Urinary bladder (tissue), 4 donors: ENCODE data around the gene CSPG5. TPM values are rescaled to one million over a fixed set of nuclear protein-coding genes. Genes with fewer than 3 reads are reported as not detected.

Experiments
- DNase-seq: peaks from one replicate; pipeline ENCODE4 v3.0.0-alpha.2; 2015; ENCODE audit errors: extremely low spot score
- H3K27ac ChIP-seq: one replicate; pipeline ENCODE4 v1.5.1; 2013; ENCODE audit warnings: low read depth, mild to moderate bottlenecking, moderate library complexity
- H3K36me3 ChIP-seq: one replicate; pipeline ENCODE4 v1.6.1; 2013; ENCODE audit warnings: mild to moderate bottlenecking, moderate library complexity; ENCODE audit not compliant: insufficient read depth
- H3K4me1 ChIP-seq: one replicate; pipeline ENCODE4 v1.6.1; 2013; ENCODE audit warnings: mild to moderate bottlenecking, moderate library complexity; ENCODE audit not compliant: insufficient read depth
- H3K4me3 ChIP-seq: one replicate; pipeline ENCODE4 v1.5.1; 2013; ENCODE audit warnings: low read depth, low read length
- WGBS: extraction: QIAGEN DNeasy Blood & Tissue Kit; methylation state at CpG from one replicate; pipeline ENCODE4 v1.1.7; 2013; 5-methylcytosine and 5-hydroxymethylcytosine counted together
- polyA plus RNA-seq: library from polyadenylated mRNA; stranded (reverse); fragments of 200-250 nt; gene quantifications from one replicate; pipeline ENCODE4 v1.2.3, GENCODE V29; 2013
- total RNA-seq: library from RNA; depleted of rRNA; stranded (reverse); fragments of >200 nt; gene quantifications from one replicate; pipeline ENCODE4 v1.2.3, GENCODE V29; 2014
- donor health status: healthy with polysubstance abuse.
- donor health status: healthy.

Gene CSPG5
- total and polyA plus RNA-seq, 2 donors: 0.35 to 2.9 TPM

DNA sequence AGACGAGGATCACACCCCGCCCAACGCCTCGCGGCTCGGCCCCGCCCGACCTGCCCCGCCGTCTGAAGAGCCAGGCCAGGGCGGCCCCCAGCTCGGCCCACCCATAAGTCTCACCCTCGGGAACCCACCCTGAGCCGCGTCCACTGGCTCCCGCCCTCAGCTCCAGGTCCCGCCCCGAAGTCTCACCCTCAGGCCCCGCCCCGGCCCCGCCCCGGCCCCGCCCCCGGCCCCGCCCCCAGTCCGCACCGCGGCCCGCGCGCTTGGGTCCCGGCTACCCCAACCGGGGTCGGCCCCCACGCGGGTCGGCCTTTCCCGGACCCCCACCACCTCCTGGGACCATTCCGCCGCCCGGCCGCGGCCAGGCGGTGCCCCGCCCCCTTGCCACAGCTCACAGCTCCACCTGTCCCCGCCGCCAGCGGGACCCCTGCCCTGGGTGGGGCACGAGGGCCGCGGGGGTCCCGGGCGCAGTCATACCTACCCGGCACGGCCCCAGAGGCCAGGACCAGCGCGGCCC, 489 bp downstream of the CSPG5 start:
- Histone ChIP-seq H3K4me1 (no peaks in the 10 kb centered on the region), H3K4me3 (peak overlapping the region; percentile 86), H3K36me3 (no peaks in the 10 kb centered on the region), H3K27ac (no peak overlapping the region)
- DNase-seq: no peak
- WGBS: 1% methylated on average over 56 of the region's 57 CpGs

DNA sequence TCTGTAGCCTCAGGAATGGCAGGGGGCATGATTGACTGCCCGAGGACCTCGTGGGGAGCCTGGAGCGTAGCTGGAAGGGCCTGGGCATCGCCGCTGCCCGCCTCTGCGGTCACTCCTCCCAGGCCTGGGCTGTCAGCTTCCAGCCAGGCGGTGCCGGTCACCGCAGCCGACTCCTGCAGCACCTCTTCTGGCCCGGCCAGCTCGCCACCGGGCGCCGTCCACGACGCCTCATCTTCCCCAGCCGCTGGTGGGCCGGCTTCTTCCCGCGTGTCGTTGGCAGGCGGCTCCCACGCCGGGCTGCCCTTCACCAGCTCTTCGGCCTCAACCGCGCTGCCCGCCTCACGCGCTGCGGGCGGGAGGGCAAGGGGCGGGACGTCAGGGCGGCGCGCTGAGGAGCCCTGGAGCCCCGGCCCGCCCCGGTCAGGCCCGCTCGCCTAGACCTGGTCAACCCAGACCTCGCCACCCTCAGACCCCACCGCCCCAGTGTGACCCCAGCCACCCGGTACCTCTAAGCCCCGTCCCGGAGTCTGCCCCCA, 1.0 kb downstream of the CSPG5 start:
- Histone ChIP-seq H3K27ac (no peak overlapping the region), H3K4me3 (peak overlapping the region; percentile 86), H3K36me3 (no peaks in the 10 kb centered on the region), H3K4me1 (no peaks in the 10 kb centered on the region)
- WGBS: 4% methylated on average over 49 of the region's 49 CpGs
- DNase-seq: no peak

DNA sequence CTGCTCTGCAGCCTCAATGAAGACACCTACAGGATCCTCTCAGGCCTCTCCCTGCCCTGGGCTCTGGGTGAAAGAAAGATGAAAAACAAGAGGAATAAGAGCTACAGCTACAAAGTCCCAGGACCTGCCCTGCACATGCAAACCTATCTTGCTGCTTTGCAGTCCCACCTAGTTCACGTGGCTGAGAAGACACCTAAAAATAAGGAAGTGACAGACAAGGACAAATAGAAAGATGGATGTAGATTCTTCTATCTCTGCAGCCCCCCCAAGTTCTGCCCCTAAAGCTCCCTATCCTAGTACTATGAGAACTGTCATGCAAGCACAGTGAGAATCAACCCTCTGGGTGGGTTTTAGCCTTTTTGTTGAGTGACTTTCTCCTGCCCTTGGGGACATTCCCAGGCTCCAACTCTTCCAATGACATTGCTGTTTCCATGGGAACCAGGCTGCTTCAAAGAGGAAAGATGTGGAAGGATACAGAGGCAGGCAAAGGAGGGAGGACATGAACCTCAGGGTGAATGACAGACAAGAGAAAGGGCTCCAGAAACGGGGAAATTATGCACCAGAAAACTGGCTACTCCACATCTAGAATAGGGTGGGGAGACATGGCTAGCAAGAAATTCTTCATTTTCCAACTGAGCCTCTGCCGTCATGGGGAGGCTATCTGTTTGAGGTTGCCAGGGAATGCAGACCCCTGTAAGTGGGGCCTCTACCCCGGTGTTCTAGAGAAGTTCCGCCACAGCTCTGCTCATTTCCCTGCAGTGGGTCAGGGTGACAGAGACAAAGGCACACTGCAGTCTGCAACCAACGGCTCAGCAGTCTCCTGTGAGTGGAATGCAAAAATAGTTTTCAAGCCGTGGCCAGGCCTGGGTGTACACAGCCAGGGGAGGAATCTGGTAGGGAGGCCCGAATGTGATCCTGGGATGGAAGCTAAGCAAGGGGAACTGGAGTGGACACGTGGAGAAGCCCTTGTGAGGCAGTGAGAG, 5.2 kb downstream of the CSPG5 start:
- no peaks in the 10 kb centered on the region for H3K4me1 ChIP-seq
- no peak for DNase-seq
- H3K27ac ChIP-seq: no peak overlapping the region
- H3K36me3 ChIP-seq: no peaks in the 10 kb centered on the region
- no peak overlapping the region for H3K4me3 ChIP-seq
- WGBS: 68% methylated on average over 9 of the region's 9 CpGs

DNA sequence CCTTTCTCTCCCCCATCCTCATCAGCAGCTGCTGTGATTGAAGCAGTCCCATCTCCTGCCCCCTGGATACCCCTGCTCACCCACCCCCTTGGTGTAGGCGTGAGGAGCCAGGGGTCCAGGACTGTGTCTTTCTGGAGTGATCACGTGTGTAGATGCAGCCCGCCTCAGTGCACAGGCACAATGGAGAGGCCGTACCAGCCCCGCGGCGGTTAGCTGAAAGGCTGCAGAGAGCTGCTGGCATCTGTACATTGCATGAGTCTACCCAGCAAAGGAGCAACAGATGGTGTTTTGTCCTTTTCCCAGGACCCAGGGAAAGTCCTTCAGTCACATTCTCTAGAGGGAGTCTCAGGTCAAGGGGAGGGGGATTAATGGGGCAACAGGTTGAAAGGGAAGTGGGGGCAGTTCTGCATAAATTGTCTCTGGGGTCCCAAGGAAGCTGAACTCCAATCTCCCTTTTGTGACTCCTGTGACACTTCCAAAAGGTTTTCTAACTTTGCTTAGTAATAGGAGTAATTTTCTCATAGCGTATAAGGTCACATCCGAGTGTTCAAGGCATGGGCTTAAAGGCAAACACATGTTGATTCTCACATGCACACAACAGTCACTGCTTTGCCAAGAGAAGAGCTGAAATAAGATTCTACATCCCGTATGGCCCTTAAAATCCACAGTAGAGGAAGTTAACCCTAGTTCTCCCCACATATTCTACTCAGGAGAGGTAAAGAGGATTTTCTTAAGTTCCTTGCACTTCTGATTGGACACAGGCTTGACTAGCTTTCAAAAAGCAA, 7.1 kb downstream of the CSPG5 start:
- no peak overlapping the region for H3K4me3 ChIP-seq
- H3K27ac ChIP-seq: no peak overlapping the region
- H3K4me1 ChIP-seq: no peaks in the 10 kb centered on the region
- H3K36me3 ChIP-seq: no peaks in the 10 kb centered on the region
- WGBS: 71% methylated on average over 10 of the region's 10 CpGs
- DNase-seq: no peak

DNA sequence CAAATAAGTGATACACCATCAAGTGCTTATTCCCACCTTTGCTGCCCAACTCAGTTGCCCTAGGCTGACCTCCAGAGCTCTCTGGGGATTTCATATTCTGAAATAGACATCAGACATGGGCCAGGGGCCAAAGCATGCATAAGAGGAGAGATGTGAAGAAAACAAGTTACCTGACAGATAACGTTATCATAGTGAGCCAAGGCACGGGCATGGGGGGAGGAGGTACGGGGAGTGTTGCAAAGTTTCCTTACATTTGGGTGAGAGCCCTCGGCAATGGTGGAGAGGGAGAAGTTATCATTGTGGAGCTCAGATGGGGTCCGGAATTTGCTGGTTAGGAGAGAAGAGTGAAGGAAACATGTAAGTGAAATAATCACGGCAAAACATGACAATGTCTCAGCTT, 9.8 kb downstream of the CSPG5 start:
- no peak for DNase-seq
- H3K27ac ChIP-seq: no peak overlapping the region
- 92% methylated on average over 6 of the region's 6 CpGs for WGBS

DNA sequence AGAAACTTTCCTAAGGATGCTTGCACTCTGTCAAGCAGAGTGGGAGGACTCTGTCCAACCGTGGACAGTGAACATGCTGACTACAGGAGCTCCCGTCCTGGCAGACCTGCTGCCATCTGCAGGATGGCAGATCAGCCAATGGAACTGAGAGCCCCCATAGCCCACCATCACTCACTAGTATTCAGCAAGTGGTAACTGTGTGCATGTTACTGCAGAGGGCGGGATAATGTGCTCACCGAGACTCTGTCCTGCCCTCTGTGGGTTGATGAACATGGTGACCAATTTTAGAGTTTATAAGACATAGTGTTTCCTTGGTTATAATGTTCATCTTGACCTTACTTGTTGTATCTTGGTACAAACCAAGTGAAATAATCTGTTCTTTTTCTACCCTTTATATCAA, 11.5 kb downstream of the CSPG5 start:
- no peak overlapping the region for H3K27ac ChIP-seq
- H3K4me1 ChIP-seq: no peaks in the 10 kb centered on the region
- 83% methylated on average over 4 of the region's 4 CpGs for WGBS
- DNase-seq: no peak
- H3K36me3 ChIP-seq: no peaks in the 10 kb centered on the region
- no peak overlapping the region for H3K4me3 ChIP-seq

More for the DNA sequence above, 9.8 kb downstream of the CSPG5 start:
- Histone ChIP-seq H3K4me1 (no peaks in the 10 kb centered on the region), H3K4me3 (no peak overlapping the region), H3K36me3 (no peaks in the 10 kb centered on the region)

DNA sequence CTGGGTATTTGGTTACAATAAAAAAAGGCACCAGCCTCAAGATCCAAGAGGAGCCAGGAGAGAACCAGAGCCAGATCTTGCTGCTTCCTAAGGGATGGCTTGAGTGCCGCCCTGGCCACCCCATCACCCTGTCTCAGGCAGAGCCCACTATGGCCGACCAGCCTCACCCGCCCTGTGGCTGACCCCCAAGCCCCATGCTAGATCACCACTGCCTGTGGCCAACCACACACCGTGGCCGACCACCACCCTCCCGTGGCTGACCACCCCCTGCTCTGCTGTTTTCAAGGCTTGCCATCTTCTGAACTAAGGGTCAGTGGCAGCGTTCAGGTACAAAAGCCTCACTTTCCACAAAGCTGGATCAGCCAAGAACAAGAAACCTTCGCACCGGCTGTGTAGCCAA, 12.0 kb downstream of the CSPG5 start:
- 95% methylated on average over 9 of the region's 9 CpGs for WGBS
- DNase-seq: no peak

DNA sequence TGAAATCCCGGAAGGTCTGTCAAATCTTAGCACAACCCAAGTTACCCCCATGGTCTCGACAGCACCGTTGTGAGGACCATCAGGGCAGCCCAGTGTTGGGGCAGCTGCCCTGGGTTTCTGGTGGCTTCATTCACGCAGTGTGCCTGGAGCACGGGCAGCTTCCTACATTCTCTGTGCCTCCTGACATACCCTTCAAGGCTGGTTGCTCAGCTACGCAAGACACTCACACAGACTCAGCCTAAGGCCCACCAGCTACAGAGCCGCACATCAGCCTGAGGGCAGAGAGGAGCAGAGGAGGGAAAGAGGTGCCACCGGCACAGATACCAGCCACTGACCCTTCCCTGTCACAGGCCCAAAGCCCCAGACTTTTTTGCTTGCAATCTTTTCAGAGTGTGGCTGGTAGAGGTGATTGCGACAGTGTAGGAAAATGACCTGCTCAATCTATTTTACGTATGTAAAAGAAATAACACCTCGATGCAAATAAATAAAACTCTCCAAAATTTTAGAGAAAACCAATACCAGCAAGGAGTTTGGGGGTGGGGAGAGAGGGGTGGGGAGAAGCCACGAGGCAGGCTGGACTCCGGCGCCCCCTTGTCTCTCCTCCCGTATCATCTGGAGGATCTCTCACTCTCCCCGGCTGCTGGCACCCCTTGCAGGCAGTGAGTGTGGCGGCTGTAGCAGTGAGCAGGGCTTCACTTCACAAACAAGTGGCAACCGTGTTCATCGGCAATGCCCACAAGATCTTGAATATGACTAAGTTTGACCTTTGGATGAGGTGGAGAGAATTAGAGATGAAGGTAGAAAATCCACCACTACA, 12.7 kb downstream of the CSPG5 start:
- Histone ChIP-seq H3K36me3 (no peaks in the 10 kb centered on the region), H3K4me3 (no peak overlapping the region), H3K4me1 (no peaks in the 10 kb centered on the region), H3K27ac (no peak overlapping the region)
- DNase-seq: no peak
- 72% methylated on average over 19 of the region's 19 CpGs for WGBS

More for the DNA sequence above, 12.0 kb downstream of the CSPG5 start:
- Histone ChIP-seq H3K36me3 (no peaks in the 10 kb centered on the region), H3K4me3 (no peak overlapping the region), H3K27ac (no peak overlapping the region), H3K4me1 (no peaks in the 10 kb centered on the region)

DNA sequence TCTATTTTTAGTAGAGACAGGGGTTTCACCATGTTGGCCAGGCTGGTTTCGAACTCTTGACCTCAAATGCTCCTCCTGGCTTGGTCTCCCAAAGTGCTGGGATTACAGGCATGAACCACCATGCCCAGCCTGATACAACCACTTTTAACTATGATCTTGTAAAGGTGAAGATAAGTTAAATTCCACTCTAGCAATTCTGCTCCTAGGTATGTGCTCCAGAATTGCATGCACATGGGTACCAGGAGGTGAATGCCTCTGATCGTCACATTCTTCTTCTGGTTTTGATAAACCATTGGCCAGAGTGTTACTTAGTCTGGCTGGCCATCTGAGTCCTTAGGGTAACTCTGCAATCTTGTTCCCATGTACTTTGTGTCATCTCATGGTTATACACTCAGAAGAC, 22.3 kb downstream of the CSPG5 start:
- no peak overlapping the region for H3K4me3 ChIP-seq
- H3K4me1 ChIP-seq: no peaks in the 10 kb centered on the region
- H3K36me3 ChIP-seq: no peaks in the 10 kb centered on the region
- no peak for DNase-seq
- 96% methylated on average over 2 of the region's 2 CpGs for WGBS
- H3K27ac ChIP-seq: no peak overlapping the region

DNA sequence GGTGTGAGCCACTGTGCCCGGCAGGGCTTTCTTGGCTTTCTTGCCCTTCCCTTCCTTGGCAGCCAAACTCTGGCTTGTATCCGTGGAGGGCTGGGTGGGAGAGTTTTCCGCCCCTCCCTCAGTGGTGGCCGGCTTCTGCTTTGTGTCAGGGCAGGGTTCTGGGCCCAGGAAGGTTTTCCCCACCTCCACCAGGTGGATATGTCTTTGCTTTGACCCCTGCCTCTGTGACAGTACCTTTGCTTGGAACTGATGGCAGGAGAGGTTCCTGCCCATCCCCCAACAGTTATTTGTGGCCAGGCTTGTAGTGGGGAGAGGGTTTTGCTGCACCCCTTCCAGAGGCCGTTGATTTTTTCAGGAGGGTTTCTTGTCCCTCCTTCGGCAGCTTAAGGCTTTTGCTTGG, 24.3 kb downstream of the CSPG5 start:
- H3K4me3 ChIP-seq: no peak overlapping the region
- H3K4me1 ChIP-seq: no peaks in the 10 kb centered on the region
- no peak for DNase-seq
- H3K27ac ChIP-seq: no peak overlapping the region
- H3K36me3 ChIP-seq: no peaks in the 10 kb centered on the region
- 75% methylated on average over 6 of the region's 6 CpGs for WGBS

DNA sequence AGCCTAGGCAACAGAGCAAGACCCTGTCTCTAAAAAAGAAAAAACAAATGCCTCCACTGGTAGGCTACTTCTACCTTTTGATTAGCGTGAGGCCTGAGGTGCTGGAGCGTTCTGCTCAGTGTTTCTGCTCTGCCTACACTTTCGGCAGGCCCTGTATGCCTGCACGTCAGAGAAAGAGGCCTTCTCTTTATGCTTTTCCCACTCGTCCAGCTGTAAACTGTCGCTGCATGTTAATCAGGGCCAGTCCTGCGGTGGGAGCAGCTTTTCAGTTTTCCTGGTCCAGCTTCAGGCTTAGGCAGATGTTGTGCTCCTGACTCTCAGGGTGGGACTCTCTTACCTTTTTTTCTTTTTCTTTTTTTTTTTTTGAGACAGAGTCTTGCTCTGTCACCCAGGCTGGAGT, 25.3 kb downstream of the CSPG5 start:
- no peak overlapping the region for H3K27ac ChIP-seq
- no peak overlapping the region for H3K4me3 ChIP-seq
- 73% methylated on average over 7 of the region's 7 CpGs for WGBS
- no peaks in the 10 kb centered on the region for H3K36me3 ChIP-seq
- DNase-seq: no peak
- no peaks in the 10 kb centered on the region for H3K4me1 ChIP-seq

DNA sequence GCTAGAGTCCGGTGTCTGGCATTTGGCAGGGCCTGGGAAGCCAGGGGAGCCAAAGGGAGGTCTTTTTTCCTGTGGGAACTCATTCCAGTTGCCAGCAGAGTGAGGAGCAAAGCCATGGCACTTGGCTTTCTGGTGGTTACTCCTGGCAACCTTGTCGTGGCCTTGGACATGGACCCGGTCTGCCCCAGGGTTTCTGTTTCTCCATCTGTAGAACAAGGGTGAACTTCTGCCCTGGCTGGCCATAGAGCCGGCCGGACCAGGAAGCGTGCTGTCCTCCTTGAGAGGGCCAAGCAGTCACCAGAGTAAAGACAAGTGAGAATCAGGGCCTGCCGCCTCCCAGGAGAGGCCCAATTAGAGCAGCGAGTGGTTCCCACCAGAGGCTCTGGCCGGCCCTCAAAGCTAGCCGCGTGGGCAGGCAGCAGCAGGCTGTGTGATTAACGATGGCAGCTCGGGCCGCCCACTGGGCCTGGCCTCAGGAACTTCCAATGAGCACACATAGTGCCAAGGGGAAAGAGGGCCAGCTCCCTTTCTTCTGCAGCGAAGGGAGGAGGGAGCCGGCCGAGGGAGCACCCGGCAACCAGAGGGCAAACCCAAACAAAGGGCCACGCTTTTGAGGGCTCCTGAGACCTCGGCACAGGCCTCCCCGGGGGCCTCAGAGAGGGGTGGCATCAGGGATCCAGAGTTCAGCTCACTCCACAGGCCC, 36.0 kb downstream of the CSPG5 start:
- no peak overlapping the region for H3K27ac ChIP-seq
- H3K4me3 ChIP-seq: no peak overlapping the region
- DNase-seq: no peak
- H3K4me1 ChIP-seq: no peaks in the 10 kb centered on the region
- no peaks in the 10 kb centered on the region for H3K36me3 ChIP-seq
- 51% methylated on average over 21 of the region's 21 CpGs for WGBS
